IPS-18c (cell line): Measurements from ENCODE around the gene GPC1.
A peak's percentile ranks its signal among the peaks of the same experiment; 100 is the strongest.
"Not testable (repeated sequence)": the region's sequence is repeated elsewhere in the genome, so short reads cannot be mapped to it uniquely, and the experiment has no call there.

Experiments
- H3K4me3 ChIP-seq: 2 replicates; pipeline ENCODE4 v1.7.0; 2013; ENCODE audit warnings: low read depth, mild to moderate bottlenecking, low read length, moderate library complexity; ENCODE audit not compliant: insufficient read depth
- H3K9me3 ChIP-seq: one replicate; pipeline ENCODE4 v1.6.1; 2013; ENCODE audit warnings: mild to moderate bottlenecking, low read length, moderate library complexity; ENCODE audit not compliant: control insufficient read depth, insufficient read depth

GPC1 gene

GRCh38 chr2:240435457-240435947, at the start of gene GPC1:
TSS of gene GPC1 (plus strand) at chr2:240435663. CDS start at chr2:240435919, 256 bp downstream.
- Histone ChIP-seq H3K4me3 (peak within 1 kb of the TSS; percentile 74), H3K9me3 (no peaks in the 10 kb centered on the region)

DNA sequence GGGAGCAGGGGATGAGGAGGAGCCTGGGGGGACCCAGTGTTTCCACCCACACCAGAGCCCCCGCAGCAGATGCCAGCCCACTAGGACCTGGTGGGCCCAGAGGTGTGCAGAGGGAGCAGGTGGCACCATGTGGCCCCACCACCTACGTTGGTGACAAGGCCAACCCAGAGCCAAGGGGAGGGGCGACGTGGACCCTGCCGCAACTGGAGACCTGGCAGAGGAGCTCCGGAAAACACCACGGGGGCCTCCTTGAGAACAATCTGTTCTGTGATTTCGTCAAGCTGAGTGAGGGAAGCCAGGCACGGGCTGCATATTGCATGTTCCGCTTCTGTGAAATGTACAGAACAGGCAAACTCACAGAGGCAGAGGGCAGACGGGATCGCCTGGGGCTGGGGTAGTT, 49.1 kb upstream of the GPC1 start:
- Histone ChIP-seq H3K9me3 (no peaks in the 10 kb centered on the region), H3K4me3 (no peak overlapping the region)

- not testable (repeated sequence) for H3K9me3 ChIP-seq, H3K4me3 ChIP-seq
Observed at GRCh38 chr2:240386743-240387142, 48.7 kb upstream of the GPC1 start.

- no peak overlapping the region for H3K4me3 ChIP-seq
Observed at GRCh38 chr2:240387325-240387668, 48.2 kb upstream of the GPC1 start.

DNA sequence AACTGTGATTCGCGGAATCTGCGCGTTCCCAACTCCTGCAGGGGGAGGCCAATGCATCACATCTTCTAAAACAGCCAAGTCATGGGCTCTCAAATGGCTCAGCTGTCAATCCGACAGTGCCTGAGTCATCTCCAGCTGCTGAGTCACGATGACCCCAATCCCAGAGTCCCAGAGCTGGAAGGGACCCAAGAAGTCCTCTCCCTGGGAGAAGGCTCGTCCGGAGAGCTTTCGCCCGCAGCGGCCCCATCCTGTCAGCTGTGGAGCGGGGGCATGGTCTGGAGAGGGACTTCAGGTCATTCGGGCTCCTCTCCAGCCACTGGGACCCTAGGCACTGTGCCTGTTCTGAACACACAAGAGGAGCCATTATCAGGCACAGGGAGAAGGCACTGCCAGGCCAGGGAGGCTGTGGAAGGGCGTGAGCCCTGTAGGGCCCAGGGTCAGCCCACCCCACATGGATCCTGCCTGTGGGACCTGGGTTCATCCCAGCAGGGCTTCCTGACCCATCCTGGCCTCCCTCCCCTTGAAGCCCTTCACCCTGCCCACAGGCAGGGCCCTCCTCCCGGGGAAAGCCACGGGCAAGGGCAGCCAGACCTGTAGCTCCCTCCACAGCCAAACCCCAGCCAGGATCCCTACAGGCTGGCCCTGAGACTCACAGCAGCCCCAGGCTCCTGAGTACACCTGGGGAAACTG, 47.6 kb upstream of the GPC1 start:
- Histone ChIP-seq H3K4me3 (no peak overlapping the region), H3K9me3 (no peaks in the 10 kb centered on the region)

More at GRCh38 chr2:240387325-240387668, 48.2 kb upstream of the GPC1 start:
- no peaks in the 10 kb centered on the region for H3K9me3 ChIP-seq

GRCh38 chr2:240388471-240389301, 46.8 kb upstream of the GPC1 start:
- Histone ChIP-seq H3K4me3 (no peak overlapping the region), H3K9me3 (no peaks in the 10 kb centered on the region)

DNA sequence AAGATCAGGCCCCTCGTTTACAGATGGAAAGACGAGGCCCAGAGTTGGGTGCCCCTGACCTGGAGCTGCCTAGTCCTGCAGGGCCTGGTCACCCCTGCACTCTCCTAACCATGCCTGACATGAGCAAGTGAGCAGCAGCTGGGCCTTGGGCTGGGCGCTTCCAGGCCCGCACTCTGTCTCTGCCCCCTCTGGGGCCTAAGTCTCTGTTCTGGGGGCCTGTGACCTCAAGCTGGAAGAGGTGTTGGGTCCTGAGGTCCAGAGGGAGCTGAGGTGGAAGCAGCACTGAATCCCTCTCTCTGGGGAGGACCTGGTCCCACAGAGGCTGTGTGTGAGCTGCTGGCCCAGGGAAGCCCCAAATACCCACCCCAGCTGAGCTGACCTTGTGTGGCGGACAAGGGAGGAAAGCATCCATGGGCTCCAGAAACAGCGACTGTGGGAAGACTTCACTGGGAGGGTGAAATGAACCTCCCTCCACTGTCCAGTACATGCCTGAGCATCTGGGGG, 46.1 kb upstream of the GPC1 start:
- Histone ChIP-seq H3K9me3 (no peaks in the 10 kb centered on the region), H3K4me3 (no peak overlapping the region)

DNA sequence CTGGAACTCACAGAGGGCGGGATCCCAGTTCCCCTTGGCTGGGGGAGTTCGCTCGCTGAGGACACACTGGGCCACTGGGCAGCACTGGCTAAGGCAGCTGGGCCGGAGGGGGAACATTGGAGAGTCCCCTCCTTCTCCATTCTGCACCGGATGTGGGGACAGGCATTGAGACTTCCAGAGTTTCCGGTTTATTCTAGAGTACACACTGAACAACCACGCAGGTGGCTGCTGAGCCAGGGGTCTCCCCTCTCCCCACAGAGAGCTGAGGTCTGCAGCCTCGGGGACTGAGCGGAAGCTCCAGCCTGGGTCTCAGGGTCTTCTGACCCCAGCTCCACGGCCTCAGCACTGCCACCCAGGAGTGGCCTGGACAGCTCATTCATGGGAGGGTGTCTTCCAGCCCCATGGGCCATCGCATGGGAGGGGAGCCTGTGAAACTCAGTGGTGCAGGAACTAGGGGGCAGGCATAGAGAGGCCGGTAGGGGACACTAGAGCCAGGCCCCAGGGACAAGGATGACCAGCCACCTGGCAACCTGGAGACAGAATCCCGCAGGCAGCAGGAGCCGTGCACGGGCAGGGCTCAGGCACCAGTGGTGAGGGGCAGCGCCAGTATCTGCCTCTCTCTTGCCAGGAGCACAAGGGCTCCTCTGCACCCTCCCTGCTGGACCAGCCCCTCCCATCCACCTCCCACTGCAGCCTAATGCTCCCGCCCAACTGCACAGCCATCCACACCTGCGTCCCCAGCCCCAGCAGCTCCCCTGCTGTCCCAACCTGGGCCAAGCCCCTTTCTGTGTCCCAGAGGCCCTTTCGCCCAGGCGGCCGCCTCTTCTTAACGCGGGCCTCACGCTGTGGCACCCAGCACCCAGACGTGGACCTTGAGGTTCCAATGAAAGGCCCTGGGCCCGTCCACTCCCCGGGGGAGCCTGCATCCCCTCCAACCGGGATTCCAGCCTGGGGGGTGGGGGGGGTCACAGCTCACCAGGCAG, 45.1 kb upstream of the GPC1 start:
- no peaks in the 10 kb centered on the region for H3K9me3 ChIP-seq
- no peak overlapping the region for H3K4me3 ChIP-seq

DNA sequence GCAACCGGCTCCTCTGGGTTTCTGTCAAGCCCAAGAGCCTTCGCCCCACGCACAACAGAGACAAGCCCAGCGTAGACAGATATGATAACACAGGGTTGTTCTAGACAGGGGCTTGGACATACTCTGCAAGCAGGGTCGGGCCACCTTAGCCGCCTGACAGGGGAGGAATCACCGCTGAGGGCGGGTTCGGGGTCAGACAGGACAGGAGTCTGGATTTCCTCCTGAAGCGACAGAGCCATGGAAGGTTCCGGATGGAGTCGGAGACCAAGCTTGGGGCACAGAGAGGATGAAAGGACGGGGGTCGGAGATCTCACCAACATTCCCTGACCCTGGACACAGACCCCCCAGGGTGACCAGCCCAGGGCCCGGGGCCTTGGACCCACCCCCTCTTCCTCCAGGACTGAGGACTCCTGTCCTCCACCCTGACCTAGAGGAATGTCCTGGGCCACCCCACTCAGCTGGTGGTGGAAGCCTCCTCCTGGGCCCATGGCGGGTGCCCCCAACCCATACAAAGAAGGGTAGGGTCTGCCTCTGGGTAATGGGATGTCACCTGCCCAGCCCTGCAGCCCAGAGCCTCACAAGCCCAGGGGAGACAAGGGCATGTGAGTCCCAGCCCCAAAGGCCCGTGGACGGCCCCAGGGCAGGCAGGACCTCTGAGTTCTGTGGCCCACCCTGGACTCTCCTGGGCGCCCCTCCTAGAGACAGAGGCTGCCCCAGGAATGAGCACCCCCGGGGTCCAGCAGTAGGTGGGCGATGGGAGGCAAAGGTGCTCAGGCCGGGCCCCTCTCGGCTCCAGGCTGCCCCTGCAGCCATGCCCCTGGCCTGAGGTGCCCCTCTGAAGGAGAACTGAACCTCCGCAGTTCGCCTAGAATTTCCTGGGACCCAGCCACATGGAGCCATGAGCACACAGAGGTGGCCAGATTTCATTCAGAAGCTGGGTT, 44.1 kb upstream of the GPC1 start:
- Histone ChIP-seq H3K9me3 (no peaks in the 10 kb centered on the region), H3K4me3 (no peak overlapping the region)

- no peaks in the 10 kb centered on the region for H3K9me3 ChIP-seq
Observed at GRCh38 chr2:240392084-240392947, 43.1 kb upstream of the GPC1 start.

DNA sequence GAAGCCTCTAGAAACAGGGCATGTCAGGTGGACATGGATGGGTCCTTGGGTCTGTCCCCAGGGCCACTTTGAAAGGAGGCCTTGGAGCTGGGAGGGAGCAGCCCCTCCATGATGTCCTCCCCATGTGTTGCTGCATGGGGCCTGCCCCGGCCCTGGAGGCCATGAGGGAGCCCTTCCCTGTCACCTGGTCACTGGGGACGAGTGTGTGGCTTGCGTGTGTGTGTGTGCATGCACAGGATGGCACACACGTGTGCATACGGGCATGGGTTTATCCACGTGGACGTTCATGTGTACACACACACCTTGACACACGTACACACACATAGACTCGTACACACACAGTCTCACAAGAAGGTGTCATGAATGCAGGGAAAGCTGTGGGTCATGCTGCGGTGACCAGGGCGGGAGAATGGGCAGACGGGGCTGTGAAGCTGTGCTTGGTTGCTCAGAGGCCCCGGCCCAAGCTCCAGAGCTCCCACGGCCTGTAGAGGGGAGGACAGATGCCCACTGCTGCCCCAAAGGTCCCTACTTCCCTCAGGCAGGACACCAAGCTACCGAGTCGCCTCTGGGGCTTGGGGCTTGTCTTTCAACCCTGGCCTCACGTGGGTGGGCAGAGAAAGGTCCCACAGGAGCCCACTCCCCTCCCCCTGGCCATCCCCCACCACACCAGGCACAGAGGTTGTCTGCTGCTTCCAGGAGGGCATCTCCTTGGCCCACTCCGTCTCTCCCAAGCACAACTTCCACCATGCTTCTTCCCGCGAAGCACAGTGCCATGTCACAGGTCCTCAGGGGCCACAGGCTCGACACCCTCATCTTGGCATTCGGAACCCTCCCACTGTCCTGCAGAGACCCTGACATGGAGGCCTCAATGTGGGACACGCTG, 42.3 kb upstream of the GPC1 start:
- no peak overlapping the region for H3K4me3 ChIP-seq
- no peaks in the 10 kb centered on the region for H3K9me3 ChIP-seq

More at GRCh38 chr2:240392084-240392947, 43.1 kb upstream of the GPC1 start:
- no peak overlapping the region for H3K4me3 ChIP-seq

- H3K9me3 ChIP-seq: no peaks in the 10 kb centered on the region
- H3K4me3 ChIP-seq: no peak overlapping the region
Observed at GRCh38 chr2:240393831-240394410, 41.5 kb upstream of the GPC1 start.

- H3K9me3 ChIP-seq: no peaks in the 10 kb centered on the region
- no peak overlapping the region for H3K4me3 ChIP-seq
Observed at GRCh38 chr2:240394549-240394948, 40.9 kb upstream of the GPC1 start.

GRCh38 chr2:240395448-240395847, 40.0 kb upstream of the GPC1 start:
- Histone ChIP-seq H3K9me3 (no peaks in the 10 kb centered on the region), H3K4me3 (no peak overlapping the region)
